ENCODE data around the gene ARID5A. TPM values are rescaled to one million over a fixed set of nuclear protein-coding genes. Genes with fewer than 3 reads are reported as not detected.

The ARID5A gene
- total and polyA plus RNA-seq, 2 of the 13 experiments (the other 11 are each of a cell fraction or from before 2014, with no cell fraction given), result 6.0 to 9.5 TPM

- no peak; the same call in 1 of the 2 replicates for TF ChIP-seq MTA1 (CRISPR knock-in tag; IDR thresholded peaks at IDR 0.05; ENCODE audit: borderline replicate concordance)
- TF ChIP-seq CCDC6 (CRISPR knock-in tag; IDR thresholded peaks at IDR 0.05), result no peak
- no peak for TF ChIP-seq NR3C1 (CRISPR knock-in tag; IDR thresholded peaks at IDR 0.05)
- 0 out of 2 replicates have a peak, but pooled peaks have one; percentile 6 for TF ChIP-seq FOXA3 (CRISPR knock-in tag; IDR thresholded peaks at IDR 0.05)
- no peak for TF ChIP-seq MAFG (CRISPR knock-in tag; IDR thresholded peaks at IDR 0.05)
- TF ChIP-seq, protein P1, sequence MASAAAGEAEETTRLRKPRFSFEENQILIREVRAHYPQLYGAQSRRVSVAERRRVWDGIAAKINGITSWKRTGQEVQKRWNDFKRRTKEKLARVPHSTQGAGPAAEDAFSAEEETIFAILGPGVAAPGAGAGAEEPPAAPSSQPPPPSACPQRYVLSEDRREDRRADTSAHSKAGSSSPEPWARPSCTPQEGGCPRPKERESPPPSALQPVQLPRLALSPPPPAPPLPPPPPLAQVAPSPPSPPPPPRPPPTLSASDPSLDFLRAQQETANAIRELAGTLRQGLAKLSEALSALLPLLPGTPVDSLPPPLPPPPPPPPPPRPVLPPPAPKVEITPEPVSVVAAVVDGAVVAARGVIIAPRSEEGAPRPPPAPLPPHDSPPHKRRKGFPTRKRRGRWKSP (CRISPR knock-in tag; IDR thresholded peaks at IDR 0.05), result peak; percentile 27; the same call in 1 of the 2 replicates
- 0 out of 2 replicates have a peak, but pooled peaks have one; percentile 42 for TF ChIP-seq PPARG (CRISPR knock-in tag; conservative IDR thresholded peaks at IDR 0.05)
- no peak for TF ChIP-seq RBM22 (optimal IDR thresholded peaks at IDR 0.05; ENCODE audit: low read length)
- TF ChIP-seq XRCC5 (optimal IDR thresholded peaks at IDR 0.05; ENCODE audit: low read length), result peak; percentile 93
- no peak for TF ChIP-seq ZNF17 (CRISPR knock-in tag; IDR thresholded peaks at IDR 0.05)
- no peak for TF ChIP-seq ZNF430 (CRISPR knock-in tag; IDR thresholded peaks at IDR 0.05)
- TF ChIP-seq UBTF (CRISPR knock-in tag; IDR thresholded peaks at IDR 0.05), result peak; percentile 55; the same call in 1 of the 2 replicates
- TF ChIP-seq BCL6 (CRISPR knock-in tag; IDR thresholded peaks at IDR 0.05), result 0 out of 2 replicates have a peak, but pooled peaks have one; percentile 19
- TF ChIP-seq RAD21 (CRISPR knock-in tag; IDR thresholded peaks at IDR 0.05), result peak; percentile 95
- no peak for TF ChIP-seq U2AF2 (IDR thresholded peaks at IDR 0.05; ENCODE audit: low read depth, low read length)
- TF ChIP-seq ZNF510 (CRISPR knock-in tag; IDR thresholded peaks at IDR 0.05; ENCODE audit: low read depth), result no peak
- 0 out of 2 replicates have a peak, but pooled peaks have one; percentile 29 for TF ChIP-seq HOMEZ (CRISPR knock-in tag; IDR thresholded peaks at IDR 0.05; ENCODE audit: low read depth)
- peak; percentile 37; the same call in 1 of the 2 replicates for TF ChIP-seq TBX2 (CRISPR knock-in tag; IDR thresholded peaks at IDR 0.05; ENCODE audit: borderline replicate concordance)
- no peak for TF ChIP-seq ZNF720 (CRISPR knock-in tag; IDR thresholded peaks at IDR 0.05)
- TF ChIP-seq ZNF121 (CRISPR knock-in tag; IDR thresholded peaks at IDR 0.05), result peak; percentile 85
- no peak for TF ChIP-seq ARNT (IDR thresholded peaks at IDR 0.05)
- TF ChIP-seq ZBTB7B (CRISPR knock-in tag; IDR thresholded peaks at IDR 0.05), result peak; percentile 80
- no peak for TF ChIP-seq PREB (CRISPR knock-in tag; IDR thresholded peaks at IDR 0.05)
These were observed 28.5 kb upstream of the ARID5A start (continued) for GRCh38 chr2:96507957-96508520.
